ENCODE measurements around the gene MAST4.
A peak's percentile ranks its signal among the peaks of the same experiment; 100 is the strongest.

The MAST4 gene

DNA sequence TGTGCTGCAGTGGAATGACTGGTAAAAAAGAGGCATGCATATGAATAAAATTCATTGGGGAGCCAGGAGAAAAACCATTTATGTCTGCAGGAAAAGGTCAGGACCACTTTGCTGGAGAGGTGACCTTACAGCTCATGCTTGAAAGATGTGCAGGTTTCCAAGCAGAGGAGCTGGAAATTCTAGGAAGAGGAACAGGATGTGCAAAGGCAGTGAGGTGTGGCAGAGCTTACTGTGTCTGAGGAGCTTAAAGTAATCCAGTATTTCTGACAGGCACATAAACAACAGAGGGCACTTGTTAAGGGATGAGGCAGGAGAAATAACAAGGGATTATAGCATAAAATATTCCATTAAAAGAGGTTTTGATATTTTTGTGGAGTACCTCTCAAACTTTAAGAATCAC lies 397.3 kb downstream of the MAST4 start:
- DNase-seq (ENCODE audit: low read depth) = no peak

DNA sequence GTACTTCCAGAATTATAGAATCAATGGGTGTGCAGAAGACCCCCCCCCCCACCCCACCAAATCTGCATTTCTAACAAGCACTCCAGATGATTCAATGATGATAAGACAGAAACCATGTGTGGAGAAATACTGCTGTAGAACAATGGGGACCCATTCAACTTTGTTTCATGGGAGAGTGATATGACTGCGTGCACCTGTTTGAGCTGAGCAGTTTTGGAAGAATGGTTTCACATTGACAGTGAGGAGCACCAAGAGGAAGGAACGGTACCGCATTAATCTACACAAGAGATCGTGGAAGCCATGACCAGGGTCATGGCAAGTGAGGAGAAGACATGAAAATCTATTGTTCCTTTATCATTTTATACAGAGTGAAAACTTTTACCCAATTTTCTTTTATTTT lies 397.7 kb downstream of the MAST4 start:
- DNase-seq (ENCODE audit: low read depth) = no peak

- DNase-seq (ENCODE audit: low read depth) = no peak
Measured at GRCh38 chr5:66994790-66995189, 398.6 kb downstream of the MAST4 start.

- DNase-seq (ENCODE audit: low read depth) = no peak
Measured at GRCh38 chr5:67000794-67001475, 404.7 kb downstream of the MAST4 start.

GRCh38 chr5:67002832-67003684 lies 406.9 kb downstream of the MAST4 start:
- DNase-seq (ENCODE audit: low read depth) = no peak

- no peak for DNase-seq (ENCODE audit: low read depth)
Measured at GRCh38 chr5:67003685-67003934, 407.4 kb downstream of the MAST4 start.

DNA sequence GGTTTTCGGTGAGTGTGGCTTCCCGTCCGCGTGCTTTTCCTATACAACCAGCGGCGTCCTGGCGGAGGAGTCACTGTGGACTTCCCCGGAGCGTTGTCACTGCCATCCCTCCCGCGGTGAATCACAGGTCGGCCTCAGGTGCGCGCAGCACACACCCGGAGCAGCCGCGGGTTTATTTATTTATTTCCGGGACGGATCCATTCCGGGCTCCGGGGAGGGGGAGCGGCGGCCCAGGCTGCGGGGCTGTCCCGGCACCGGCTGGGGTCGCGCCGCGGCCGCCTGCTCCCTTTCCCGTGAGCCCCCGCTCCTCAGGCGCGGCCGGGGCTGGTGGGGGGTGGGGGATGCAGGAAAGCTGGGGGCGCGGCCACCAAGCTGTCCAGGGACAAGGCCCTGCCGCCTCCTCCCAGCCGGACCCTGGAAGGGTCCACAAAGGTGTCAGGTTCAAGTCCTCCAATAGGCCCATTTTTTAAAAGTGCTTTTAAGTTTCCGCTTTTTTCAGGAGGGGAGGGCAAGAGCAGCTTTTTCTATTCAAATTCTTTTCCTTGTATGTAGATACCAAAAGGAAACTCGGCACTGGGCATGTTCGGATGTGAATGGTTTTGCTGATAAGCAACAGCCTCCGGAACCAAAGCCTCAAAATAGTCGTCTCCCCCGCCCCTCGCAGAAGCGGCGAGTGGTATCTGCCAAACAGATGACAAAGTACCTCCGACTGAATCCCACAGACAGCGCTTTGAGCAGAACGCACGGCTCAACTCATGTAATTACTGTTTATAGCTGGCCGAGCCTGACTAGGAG lies 407.9 kb downstream of the MAST4 start:
- peak; percentile 61 for DNase-seq (ENCODE audit: low read depth)

DNA sequence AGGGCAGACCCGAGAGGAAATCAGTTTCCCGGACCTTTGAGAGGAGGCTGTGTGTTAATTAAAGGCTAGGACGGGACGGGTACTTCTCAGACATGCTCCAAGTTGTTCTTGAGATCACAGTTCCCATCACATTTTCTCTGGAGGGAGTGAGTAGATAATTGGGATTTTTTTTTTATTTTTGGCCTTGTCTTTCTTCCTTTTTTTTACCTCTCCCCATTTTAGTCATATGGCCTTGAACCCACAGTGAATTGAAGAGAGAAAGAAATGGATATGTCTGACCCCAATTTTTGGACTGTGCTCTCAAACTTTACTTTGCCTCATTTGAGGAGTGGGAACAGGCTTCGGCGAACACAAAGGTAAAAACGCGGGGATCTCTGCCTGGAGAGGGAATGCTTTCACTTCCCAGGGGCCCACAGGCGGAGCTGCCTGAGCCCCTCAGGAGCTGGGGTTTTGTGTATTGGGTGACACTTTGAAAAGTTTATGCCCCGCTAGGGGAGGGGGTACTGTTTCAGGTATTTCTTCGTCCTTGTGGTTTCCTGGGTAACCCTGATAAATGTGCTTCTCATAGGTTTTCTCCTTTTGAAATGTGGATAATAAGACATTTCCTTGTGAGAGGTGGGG lies 408.6 kb downstream of the MAST4 start:
- DNase-seq (ENCODE audit: low read depth) = no peak

GRCh38 chr5:67005737-67006499 lies 409.7 kb downstream of the MAST4 start:
- no peak for DNase-seq (ENCODE audit: low read depth)

DNA sequence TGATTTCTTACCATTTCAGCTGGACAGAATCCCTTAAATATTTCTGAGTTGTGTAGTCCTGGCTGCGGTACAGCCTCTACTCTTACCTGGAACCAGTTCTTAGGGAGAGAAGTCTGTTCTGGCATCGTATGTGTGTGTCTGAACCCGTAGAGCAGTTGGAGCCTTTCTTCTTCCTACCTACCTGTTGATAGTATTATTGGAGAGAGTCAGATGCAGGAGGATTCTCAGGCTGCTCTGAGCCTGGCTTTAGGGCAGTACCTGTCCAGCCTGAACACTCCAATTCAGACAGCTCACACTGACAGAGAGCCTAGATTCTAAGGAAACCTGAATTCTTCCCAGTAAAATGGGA lies 410.3 kb downstream of the MAST4 start:
- DNase-seq (ENCODE audit: low read depth) = no peak

GRCh38 chr5:67009028-67009427 lies 412.8 kb downstream of the MAST4 start:
- no peak for DNase-seq (ENCODE audit: low read depth)

DNA sequence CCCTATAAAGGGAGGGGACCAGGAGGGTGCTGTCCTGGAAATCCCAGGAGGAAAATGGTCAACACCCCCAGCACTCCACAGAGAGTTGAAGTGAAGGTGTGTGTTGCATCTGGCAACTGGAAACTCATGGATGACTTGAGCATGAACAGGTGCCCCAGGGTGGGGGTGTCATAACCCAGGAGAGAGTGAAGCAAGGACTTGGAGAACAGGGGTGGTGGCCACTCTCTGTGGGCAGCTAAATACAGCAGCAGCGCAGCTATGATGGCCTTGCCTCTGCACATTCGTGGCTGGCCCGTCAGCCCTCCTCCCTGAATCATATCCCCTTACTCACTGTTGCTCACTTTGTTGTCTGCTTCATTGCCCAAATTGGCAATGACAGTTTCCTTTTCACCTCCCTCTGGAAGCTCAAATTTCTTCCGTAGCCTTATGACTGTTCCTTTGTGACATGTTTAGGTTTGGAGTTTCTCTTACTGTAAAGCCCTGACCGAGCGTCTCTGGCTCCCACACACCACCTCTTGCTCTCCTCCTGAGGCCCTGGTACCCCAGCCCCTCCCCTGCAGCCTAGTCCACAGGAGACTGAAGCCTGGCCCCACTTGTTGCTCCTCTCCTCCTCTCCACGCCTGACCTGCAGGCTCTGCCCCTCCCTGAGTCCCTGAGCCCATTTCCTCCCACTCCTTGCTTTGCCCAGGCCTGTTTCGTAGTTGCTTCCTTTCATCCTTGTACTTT lies 414.7 kb downstream of the MAST4 start:
- DNase-seq (ENCODE audit: low read depth) = no peak

- DNase-seq (ENCODE audit: low read depth) = no peak
Measured at GRCh38 chr5:67011422-67011821, 415.2 kb downstream of the MAST4 start.

- no peak for DNase-seq (ENCODE audit: low read depth)
Measured at GRCh38 chr5:67012171-67012570, 416.0 kb downstream of the MAST4 start.

- DNase-seq (ENCODE audit: low read depth) = no peak
Measured at GRCh38 chr5:67013719-67014118, 417.5 kb downstream of the MAST4 start.

- DNase-seq (ENCODE audit: low read depth) = no peak
Measured at GRCh38 chr5:67014191-67014590, 418.0 kb downstream of the MAST4 start.

GRCh38 chr5:67014957-67015400 lies 418.8 kb downstream of the MAST4 start:
- no peak for DNase-seq (ENCODE audit: low read depth)

DNA sequence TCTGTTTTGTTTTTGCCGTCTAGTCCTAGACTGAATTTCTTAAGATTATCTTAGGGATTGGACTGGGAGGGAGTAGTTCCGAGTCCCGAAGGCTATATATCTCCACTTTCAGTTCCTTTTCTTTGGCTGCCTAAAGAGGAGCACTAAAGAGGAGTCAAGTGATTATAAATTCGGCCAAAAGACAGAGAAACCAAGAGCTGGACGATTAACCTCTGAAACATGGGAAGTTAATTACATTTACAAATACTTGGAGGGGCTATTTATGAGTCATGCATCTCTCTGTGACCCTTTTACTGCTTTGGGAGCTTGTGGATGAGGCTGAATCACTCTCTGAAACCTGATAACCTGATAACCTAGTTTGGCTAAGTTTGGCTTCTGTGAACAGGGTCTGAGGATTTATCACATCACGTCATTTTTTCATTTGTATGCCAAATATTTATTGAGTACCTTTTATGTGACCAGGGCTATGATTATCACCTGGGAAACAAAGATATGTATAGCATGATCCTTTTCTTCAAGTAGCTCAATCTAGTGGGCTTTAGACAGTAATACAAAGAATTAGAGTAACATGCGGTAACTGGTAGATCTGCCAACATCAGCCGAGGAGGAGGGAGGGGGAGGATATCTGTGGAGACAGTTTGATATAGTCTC lies 419.5 kb downstream of the MAST4 start:
- no peak for DNase-seq (ENCODE audit: low read depth)

DNA sequence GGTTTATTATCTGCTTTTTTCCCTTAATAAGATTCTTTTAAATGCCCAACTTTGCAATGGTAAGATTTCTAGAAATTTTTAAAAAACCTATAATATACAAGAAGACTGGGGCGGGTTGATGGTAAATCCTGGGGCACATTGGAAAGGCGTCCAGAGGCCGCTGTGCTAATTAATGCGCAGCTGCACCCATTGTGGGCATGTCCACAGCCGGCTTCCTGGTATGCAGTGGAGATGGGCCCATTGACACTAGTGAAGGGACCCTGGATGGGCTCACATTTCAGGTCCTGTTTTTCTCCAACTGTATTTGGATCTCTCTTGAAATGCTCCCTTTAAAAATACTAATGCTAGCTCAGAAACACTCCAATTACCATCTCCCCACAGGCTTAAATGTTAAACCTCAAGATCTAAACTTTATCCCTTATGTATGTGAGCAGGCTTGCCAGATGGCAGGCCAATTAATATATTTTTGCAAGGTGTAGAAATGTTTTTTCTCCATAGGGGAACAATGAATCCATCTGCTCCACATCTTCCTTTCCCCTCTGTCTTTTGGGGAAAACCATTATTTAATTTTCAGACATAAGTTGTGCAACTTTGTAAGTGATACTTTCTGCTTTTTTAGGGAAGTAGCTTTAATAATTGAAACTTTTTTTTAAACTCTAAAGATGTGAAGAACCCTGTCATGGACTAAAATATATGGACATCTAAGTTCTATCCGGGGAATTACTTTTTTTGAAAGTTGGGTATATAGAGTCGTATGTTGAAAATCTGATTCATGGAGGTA lies 423.1 kb downstream of the MAST4 start:
- DNase-seq (ENCODE audit: low read depth) = no peak

- no peak for DNase-seq (ENCODE audit: low read depth)
Measured at GRCh38 chr5:67020096-67020615, 424.0 kb downstream of the MAST4 start.

Measured in fibroblast of the conjunctiva (primary cell).